Breast epithelium (tissue), 3 donors: ENCODE results near the gene SSTR5.

Experiments used
- POLR2A ChIP-seq: fragments of 450-650 bp; IDR thresholded peaks from one replicate; pipeline ENCODE4 v1.6.1; 2016; ENCODE audit warnings: antibody characterized with exemption, mild to moderate bottlenecking, moderate library complexity
- TF ChIP-seq, protein P1 (sequence below), 3 donors: fragments of 450-650 bp; IDR thresholded peaks; one replicate each; pipeline ENCODE4 v1.5.1; 2016 to 2017; ENCODE audit warnings: antibody characterized with exemption in 3 of 3, mild to moderate bottlenecking in 3 of 3, moderate library complexity in 3 of 3

DNA sequence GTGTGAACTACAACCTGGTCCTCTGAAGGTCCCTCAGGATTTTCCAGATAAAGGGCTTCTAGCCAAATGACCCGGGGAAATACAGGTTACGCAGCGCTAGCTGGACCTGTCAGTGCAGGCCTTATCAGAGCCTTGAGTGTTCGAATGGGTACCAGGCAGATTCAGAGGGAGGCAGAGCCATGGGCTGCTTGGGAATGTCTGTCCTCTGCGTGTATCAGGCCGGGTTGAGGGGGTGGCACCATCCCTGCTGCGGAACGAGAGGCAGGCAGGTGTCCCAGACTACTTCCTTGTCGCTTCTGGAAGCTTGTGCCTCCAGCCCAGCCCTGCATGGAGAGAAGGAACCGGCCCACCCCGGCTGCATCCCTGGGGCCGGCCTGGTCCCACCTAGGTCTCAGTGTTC lies 33.6 kb upstream of the SSTR5 start:
- TF ChIP-seq, protein P1, sequence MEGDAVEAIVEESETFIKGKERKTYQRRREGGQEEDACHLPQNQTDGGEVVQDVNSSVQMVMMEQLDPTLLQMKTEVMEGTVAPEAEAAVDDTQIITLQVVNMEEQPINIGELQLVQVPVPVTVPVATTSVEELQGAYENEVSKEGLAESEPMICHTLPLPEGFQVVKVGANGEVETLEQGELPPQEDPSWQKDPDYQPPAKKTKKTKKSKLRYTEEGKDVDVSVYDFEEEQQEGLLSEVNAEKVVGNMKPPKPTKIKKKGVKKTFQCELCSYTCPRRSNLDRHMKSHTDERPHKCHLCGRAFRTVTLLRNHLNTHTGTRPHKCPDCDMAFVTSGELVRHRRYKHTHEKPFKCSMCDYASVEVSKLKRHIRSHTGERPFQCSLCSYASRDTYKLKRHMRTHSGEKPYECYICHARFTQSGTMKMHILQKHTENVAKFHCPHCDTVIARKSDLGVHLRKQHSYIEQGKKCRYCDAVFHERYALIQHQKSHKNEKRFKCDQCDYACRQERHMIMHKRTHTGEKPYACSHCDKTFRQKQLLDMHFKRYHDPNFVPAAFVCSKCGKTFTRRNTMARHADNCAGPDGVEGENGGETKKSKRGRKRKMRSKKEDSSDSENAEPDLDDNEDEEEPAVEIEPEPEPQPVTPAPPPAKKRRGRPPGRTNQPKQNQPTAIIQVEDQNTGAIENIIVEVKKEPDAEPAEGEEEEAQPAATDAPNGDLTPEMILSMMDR (IDR thresholded peaks at IDR 0.05) = no peak
- no peak for TF ChIP-seq POLR2A
